GM10847 (cell line): ENCODE results near the gene DHDH.

Experiments
- POLR2A ChIP-seq: IDR thresholded peaks from 2 replicates; pipeline ENCODE4 v1.6.1; 2011; ENCODE audit not compliant: insufficient read length; ENCODE audit errors: extremely low read depth

Gene DHDH

GRCh38 chr19:48970139-48970766 is 36.8 kb downstream of the DHDH start:
- no peak for TF ChIP-seq POLR2A

- no peak for TF ChIP-seq POLR2A
These were observed 37.5 kb downstream of the DHDH start for GRCh38 chr19:48970923-48971395.

- no peak for TF ChIP-seq POLR2A
These were observed 42.7 kb downstream of the DHDH start for GRCh38 chr19:48975947-48976847.

GRCh38 chr19:48977061-48977460 is 43.6 kb downstream of the DHDH start:
- no peak for TF ChIP-seq POLR2A

- TF ChIP-seq POLR2A, result no peak
These were observed 48.8 kb downstream of the DHDH start for GRCh38 chr19:48982280-48982679.

GRCh38 chr19:48985711-48986110 is 52.2 kb downstream of the DHDH start:
- TF ChIP-seq POLR2A, result no peak

- no peak for TF ChIP-seq POLR2A
These were observed 52.7 kb downstream of the DHDH start for GRCh38 chr19:48986211-48986610.

GRCh38 chr19:48987323-48987722 is 53.8 kb downstream of the DHDH start:
- TF ChIP-seq POLR2A, result no peak

- TF ChIP-seq POLR2A, result no peak
These were observed 54.8 kb downstream of the DHDH start for GRCh38 chr19:48988286-48988685.

- TF ChIP-seq POLR2A, result no peak
These were observed 55.4 kb downstream of the DHDH start for GRCh38 chr19:48988860-48989259.

GRCh38 chr19:48989701-48990291 is 56.3 kb downstream of the DHDH start:
- no peak for TF ChIP-seq POLR2A

GRCh38 chr19:48990400-48990799 is 56.9 kb downstream of the DHDH start:
- TF ChIP-seq POLR2A, result no peak

- no peak for TF ChIP-seq POLR2A
These were observed 57.6 kb downstream of the DHDH start for GRCh38 chr19:48991011-48991609.

GRCh38 chr19:48991873-48992580 is 58.5 kb downstream of the DHDH start:
- no peak for TF ChIP-seq POLR2A
